ENCODE data around the gene NCS1. TPM values are rescaled to one million over a fixed set of nuclear protein-coding genes. Genes with fewer than 3 reads are reported as not detected.
A peak's percentile ranks its signal among the peaks of the same experiment; 100 is the strongest.

The NCS1 gene
- total and polyA plus RNA-seq, 2 of the 8 experiments (the other 6 are each of a cell fraction or from before 2014, with no cell fraction given): 34.7 to 47.6 TPM

DNA sequence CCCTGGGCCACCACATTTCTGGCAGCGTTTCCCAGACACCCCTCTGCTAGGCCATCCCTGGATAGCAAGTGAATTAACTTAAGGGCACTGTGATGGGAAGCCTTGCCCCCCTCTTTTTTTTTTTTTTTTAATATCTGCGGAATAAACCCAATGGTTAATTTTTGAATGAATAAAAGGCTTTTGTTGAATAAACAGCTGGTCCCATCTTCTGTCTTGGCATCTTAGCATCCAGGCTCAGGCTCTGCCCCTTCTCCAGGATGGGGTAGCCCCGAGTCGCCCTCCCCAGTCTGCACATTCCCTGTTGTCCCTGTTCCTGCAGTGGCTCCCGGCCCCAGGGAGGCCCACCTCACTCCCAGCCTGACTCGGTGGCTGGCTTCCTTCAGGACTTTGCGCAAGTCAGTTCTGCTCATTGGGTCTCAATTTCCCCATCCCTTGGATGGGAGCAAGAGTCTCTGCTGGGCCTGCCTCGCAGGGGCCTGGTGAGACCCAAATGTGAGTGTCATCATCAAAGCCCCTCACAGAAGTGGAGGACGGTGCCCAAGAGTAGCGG, 64.3 kb downstream of the NCS1 start:
- Histone ChIP-seq H2AFZ (ENCODE audit: low read length) (no peak overlapping the region), H3K27ac (ENCODE audit: low read depth, low read length) (no peak overlapping the region), H2BK120ac (replicated peaks; ENCODE audit: low read depth, low read length) (no peak overlapping the region), H3K4ac (replicated peaks; ENCODE audit: insufficient read length, low read depth, low read length) (no peak overlapping the region), H3K36me3 (ENCODE audit: control insufficient read depth in 2 of 4, insufficient read depth in 4 of 4, low read length in 3 of 4) (peaks cover 0 to 4% (median 0%) of the 10 kb centered on the region in 4 experiments; a peak in 1 of 8 replicates), H3K4me1 (replicated peaks in 1 of 4; ENCODE audit: control insufficient read depth in 3 of 4, insufficient read depth in 4 of 4, low read length in 3 of 4) (peaks cover 0 to 7% (median 2%) of the 10 kb centered on the region in 4 experiments; a peak in 2 of 7 replicates), H3K56ac (replicated peaks; ENCODE audit: insufficient read length, low read depth, low read length) (no peak overlapping the region), H3K4me2 (ENCODE audit: insufficient read depth in 1 of 2, low read depth in 2 of 2, low read length in 2 of 2) (no peak overlapping the region), H2BK12ac (ENCODE audit: low read depth, low read length) (no peak overlapping the region), H4K20me1 (replicated peaks in 1 of 2; ENCODE audit: control insufficient read depth in 1 of 2, insufficient read depth in 2 of 2, low read length in 2 of 2) (no peaks in the 10 kb centered on the region), H3K27me3 (replicated peaks in 1 of 4; ENCODE audit: control insufficient read depth in 3 of 4, extremely low read depth in 1 of 4, insufficient read depth in 3 of 4, low read length in 3 of 4) (no peaks in the 10 kb centered on the region), H2BK15ac (ENCODE audit: low read length) (no peak overlapping the region), H3K4me3 (ENCODE audit: extremely low read depth in 1 of 4, insufficient read depth in 2 of 4, low read depth in 3 of 4, low read length in 4 of 4) (no peak overlapping the region), H4K8ac (ENCODE audit: extremely low read depth, insufficient read depth, low read length) (peak overlapping the region; percentile 36; the same call in 1 of the 2 replicates), H4K5ac (ENCODE audit: insufficient read length, low read depth, low read length) (no peak overlapping the region), H3K23ac (ENCODE audit: insufficient read length) (no peak overlapping the region), H2AK5ac (ENCODE audit: low read depth, low read length) (no peak overlapping the region), H2BK20ac (ENCODE audit: low read length) (no peak overlapping the region), H3K79me2 (ENCODE audit: control insufficient read depth in 1 of 2, insufficient read depth in 2 of 2, low read length in 2 of 2) (no peaks in the 10 kb centered on the region), H4K91ac (replicated peaks; ENCODE audit: insufficient read length, low read length) (no peak overlapping the region), H2BK5ac (ENCODE audit: low read depth, low read length) (no peak overlapping the region), H3K18ac (ENCODE audit: extremely low read depth, low read length) (no peak overlapping the region; the same call in 1 of the 2 replicates), H3K79me1 (ENCODE audit: low read depth, low read length) (no peaks in the 10 kb centered on the region), H3K23me2 (ENCODE audit: low read depth, low read length) (no peaks in the 10 kb centered on the region; the same call in 1 of the 2 replicates), H3K9ac (replicated peaks in 1 of 4; ENCODE audit: extremely low read depth in 1 of 4, low read depth in 3 of 4, low read length in 3 of 4) (no peak overlapping the region), H3K9me3 (ENCODE audit: insufficient read depth in 2 of 2, low read depth in 1 of 2, low read length in 1 of 2) (no peaks in the 10 kb centered on the region), H3K14ac (ENCODE audit: insufficient read length) (no peak overlapping the region)
- WGBS, 2 experiments (ENCODE audit: extremely low coverage in 1 of 2, insufficient coverage in 1 of 2, insufficient read length in 1 of 2, insufficient replicate concordance in 2 of 2, low coverage in 1 of 2, low lambda C conversion rate in 2 of 2, missing lambda C conversion rate in 1 of 2): 82% methylated on average over 9 of the region's 10 CpGs; no CpG with 5 or more reads in 1 of the 2 experiments
- FAIRE-seq (no peak), DNase-seq (ENCODE audit: low read depth in 1 of 2, low spot score in 2 of 2) (no peak)
- POLR2A ChIA-PET (ENCODE audit: partially characterized antibody): interaction anchor here (1.0 kb wide), 2 partner anchors 51 to 121 kb away, joined by 3 read pairs; no protein-coding TSS in a partner anchor
- CTCF ChIA-PET (ENCODE audit: partially characterized antibody): interaction anchor here (0.6 to 2.0 kb wide), 37 partner anchors 10 to 200 kb away, joined by 3 to 11 read pairs (median 4); partner anchors contain the start of gene HMCN2
- TF ChIP-seq CTBP2 (IDR thresholded peaks at IDR 0.05; ENCODE audit: borderline replicate concordance, insufficient read depth, insufficient read length, low read length): no peak
- TF ChIP-seq EP300 (IDR thresholded peaks at IDR 0.05; ENCODE audit: borderline replicate concordance in 1 of 2, low read depth in 2 of 2, low read length in 2 of 2): no peak
- no peak for TF ChIP-seq SRF (IDR thresholded peaks at IDR 0.05; ENCODE audit: low read depth, low read length)
- no peak for TF ChIP-seq EZH2 (IDR thresholded peaks at IDR 0.05; ENCODE audit: low read depth, low read length, severe bottlenecking)
- no peak for TF ChIP-seq TBP (IDR thresholded peaks at IDR 0.05; ENCODE audit: low read depth, low read length)
- TF ChIP-seq GTF2F1 (IDR thresholded peaks at IDR 0.05; ENCODE audit: borderline replicate concordance, low read depth, low read length): no peak
- no peak for TF ChIP-seq CBX5 (IDR thresholded peaks at IDR 0.05; ENCODE audit: low read depth, low read length)
- no peak for TF ChIP-seq MAFK (IDR thresholded peaks at IDR 0.05; ENCODE audit: low read depth, low read length)
- TF ChIP-seq, protein P1, sequence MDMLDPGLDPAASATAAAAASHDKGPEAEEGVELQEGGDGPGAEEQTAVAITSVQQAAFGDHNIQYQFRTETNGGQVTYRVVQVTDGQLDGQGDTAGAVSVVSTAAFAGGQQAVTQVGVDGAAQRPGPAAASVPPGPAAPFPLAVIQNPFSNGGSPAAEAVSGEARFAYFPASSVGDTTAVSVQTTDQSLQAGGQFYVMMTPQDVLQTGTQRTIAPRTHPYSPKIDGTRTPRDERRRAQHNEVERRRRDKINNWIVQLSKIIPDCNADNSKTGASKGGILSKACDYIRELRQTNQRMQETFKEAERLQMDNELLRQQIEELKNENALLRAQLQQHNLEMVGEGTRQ (IDR thresholded peaks at IDR 0.05; ENCODE audit: low read length): no peak
- no peak for TF ChIP-seq BRCA1 (IDR thresholded peaks at IDR 0.05; ENCODE audit: low read depth, low read length)
- TF ChIP-seq SIX5 (IDR thresholded peaks at IDR 0.05; ENCODE audit: low read depth, low read length): no peak
- TF ChIP-seq JUN (IDR thresholded peaks at IDR 0.05; ENCODE audit: low read depth, low read length): no peak

All from H1 (cell line).